NK-92 (cell line): Measurements from ENCODE around the gene FOXP4.

Experiments
- DNase-seq: peaks from one replicate; lab custom pipeline; 2025; ENCODE audit not compliant: unreplicated experiment; lab: John Stamatoyannopoulos, UW

Gene FOXP4, protein sequence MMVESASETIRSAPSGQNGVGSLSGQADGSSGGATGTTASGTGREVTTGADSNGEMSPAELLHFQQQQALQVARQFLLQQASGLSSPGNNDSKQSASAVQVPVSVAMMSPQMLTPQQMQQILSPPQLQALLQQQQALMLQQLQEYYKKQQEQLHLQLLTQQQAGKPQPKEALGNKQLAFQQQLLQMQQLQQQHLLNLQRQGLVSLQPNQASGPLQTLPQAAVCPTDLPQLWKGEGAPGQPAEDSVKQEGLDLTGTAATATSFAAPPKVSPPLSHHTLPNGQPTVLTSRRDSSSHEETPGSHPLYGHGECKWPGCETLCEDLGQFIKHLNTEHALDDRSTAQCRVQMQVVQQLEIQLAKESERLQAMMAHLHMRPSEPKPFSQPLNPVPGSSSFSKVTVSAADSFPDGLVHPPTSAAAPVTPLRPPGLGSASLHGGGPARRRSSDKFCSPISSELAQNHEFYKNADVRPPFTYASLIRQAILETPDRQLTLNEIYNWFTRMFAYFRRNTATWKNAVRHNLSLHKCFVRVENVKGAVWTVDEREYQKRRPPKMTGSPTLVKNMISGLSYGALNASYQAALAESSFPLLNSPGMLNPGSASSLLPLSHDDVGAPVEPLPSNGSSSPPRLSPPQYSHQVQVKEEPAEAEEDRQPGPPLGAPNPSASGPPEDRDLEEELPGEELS

DNA sequence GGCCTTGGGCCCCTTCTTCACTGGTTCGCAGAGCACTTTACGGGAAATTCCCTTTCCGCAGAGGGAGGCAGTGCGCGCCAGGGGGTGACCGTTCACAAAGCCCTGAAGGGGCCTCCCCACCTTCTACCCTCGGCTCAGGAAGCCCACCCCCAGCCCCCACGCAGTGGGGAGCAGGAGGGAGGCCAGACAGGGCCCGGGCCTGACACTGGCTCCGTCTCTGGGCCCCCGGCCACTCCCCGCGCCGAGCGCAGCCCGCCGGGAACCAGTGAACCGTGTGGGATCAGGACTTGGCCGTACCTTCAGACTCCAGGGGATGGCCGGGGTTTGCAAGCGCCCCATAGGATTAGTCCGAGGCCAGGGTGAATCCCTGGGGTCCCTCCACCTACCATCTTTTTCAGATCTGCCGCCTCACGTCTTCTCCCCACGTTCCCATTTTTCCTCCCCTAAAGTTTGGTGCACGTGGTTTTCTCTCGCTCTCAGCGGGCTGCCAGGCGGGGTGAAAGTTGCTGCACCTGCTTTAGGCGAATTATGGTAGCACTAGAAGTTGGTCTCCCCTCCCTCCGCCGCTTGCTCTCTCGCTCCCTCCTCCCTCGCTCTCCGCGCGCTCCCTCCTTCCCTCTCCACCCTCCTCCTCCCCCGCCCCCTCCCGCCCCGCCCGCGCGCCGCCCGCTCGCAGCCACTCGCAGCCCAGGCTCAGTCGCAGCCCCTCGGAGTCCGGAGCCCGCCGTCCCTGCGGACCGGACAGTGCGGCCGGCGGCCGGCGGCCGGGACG, at the start of gene FOXP4:
Gene FOXP4 (plus strand): TSS at position 679 of the 772 bp plus-strand sequence. CDS start 19,380 bp downstream, outside the sequence.
- DNase-seq: no peak

DNA sequence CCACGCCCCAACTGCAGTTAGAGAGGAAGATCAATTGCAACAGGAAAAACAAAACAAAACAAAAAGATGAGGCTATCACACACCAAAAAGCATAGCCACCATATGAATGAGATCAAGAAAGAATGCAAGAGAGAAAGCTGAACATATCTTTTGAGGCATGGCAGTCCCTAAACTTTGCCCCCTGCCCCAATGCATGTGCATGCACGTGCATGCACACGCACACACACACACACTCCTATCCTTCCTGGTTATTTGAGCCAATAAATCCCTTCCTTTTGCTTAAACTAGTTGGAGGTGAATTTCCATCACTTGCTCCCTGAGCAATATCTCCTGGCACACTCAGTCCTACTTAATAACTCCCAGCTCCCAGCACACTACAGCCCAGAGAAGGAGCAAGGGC, 48.6 kb upstream of the FOXP4 start:
- no peak for DNase-seq

DNA sequence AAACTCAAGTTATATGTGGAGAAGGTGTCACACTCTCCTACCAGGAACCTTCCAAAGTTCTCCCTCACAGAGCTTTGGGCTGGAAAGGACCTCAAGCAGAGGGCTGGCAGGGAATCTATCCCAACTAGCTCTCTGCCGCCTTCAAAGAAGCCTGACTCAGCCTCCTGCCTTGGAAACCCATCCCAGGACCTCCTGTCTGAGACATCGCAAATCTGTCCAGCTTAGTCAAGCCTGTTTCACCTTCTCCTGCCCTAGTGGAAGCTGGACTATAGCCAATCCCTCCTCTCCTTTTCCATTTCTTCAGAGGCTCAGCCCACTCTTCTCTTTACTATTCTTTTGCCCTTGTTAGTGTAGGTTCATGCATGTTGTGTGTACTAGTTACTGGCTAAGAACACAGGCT, 48.2 kb upstream of the FOXP4 start:
- no peak for DNase-seq

DNA sequence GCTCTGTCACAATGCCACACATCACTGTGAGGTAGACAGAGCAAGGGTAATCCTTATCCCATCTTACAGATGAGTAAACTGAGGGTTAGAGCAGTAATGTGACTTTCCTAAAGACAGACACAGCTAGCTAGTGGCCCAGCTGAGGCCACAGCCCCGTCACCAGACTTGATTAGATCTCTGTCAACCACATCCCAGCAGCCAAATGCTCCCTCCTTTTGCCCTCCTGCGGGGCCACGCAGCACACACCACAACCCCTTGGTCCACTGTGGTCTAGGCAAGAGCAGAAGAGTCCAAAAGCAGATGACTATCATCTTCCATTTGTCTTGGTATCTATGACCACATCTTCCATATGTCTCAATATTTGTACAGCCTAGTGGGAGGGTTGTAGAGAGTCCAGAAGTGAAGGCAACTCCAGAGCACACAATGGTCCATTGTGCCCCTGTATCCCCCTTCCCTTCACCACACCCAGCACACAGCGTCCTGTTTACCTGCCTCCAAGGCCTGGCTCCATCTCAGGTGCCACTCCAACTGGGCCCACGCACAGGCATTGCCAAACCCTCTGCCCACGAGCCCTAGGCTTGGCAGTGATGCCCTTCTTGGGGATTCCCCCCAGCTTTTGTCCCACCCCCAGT, 47.1 kb upstream of the FOXP4 start:
- no peak for DNase-seq

DNA sequence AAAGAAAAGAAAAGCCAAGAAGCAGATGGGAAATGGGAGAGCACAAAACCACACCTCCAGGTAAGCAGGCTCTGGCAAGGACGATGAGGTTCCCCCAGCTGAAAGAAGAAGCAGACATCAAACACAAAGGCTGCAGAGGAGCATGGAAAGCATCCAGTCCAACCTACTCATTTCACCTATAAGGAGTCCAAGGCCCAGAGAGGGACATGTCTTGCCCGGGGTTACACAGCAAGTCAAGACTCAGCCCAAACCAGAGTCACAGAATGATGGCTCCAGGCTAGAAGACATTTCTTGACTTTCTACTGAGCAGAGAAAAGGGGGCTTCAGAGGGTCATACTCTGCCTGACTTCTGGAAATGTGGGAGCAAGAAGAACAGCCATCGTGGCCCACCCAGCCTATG, 45.6 kb upstream of the FOXP4 start:
- no peak for DNase-seq

DNA sequence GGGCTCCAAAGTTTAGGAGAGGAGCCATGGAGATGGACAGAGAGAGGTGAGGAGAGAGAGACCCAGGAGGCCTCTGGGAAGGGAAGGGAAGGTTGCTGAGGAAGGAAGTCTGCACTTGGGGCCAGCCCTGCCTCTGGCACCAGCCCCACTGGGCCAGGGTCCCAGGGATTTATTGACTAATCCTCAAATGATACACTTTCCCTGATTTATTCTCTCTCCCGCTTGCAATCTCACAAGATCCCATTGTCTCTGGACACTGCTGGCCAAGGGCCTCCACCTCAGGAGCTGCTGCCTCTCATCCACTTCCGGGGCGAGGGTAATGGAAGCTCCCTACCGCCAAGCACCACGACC, 43.6 kb upstream of the FOXP4 start:
- no peak for DNase-seq

DNA sequence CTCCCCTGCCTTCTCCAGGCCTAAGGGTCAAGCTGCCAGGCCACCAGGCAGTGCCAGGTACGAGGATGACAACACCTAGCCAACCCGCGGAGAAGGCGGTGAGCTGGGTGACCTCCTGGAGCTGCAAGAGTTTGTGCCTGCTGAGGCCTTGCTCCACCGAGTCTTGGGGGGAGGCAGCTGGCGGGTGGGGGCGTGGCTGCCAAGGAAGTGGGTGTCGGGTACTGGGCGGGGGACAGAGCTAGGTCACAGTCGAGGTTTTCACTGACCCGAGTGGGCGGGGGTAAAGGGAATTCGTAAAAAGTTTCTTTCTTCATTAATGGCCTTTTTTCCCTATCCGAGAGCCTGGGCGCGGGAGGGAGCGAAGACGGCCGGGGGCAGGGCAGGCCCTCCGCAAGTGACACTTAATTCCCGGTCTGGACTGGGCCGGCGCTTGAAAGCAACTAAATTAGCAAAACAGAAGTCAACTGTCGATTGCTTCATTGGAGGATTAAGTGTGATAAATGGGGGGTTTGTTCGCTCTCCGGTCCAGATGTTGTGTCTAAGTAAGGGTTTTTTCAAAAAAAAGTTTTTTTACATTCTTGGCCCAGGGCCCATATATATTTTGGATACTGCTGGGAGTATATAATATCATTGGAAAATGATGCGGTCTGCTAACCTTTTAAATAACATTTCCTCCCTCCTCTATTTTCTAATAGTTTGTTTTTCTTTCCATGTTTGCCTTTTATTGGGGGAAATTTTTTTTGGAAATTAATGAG, 43.1 kb upstream of the FOXP4 start:
- no peak for DNase-seq

DNA sequence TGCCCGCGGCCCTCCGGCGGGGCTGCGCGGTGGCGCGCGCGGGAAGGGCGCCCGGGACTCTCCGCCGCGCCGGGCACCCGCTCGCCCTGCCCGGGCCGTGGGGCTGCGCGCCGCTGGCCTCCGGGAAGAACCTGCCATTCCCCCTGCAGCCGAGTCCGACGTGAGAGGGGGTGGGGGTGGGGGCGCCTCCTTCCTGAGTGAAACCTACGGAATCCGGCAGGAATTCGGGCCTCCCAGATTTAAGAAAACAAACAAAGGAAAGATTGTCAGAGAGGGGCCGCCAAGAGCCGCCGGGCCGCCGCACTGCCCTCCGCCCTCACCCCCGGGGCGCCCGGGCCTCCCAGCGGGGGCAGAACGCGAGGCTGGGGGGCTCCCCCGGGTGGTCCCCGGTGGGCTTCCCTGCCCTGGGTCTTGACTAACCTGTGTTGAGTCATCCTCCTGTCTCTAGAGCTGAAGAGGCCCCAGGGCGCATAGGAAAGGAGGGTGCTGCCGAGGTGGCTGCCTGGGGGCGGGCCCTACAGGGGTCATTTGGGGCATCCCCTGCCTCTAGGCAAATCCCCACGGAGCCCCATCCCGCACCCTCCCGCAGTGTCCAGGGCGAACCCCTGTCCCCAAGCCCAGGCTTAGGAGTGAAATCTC, 42.2 kb upstream of the FOXP4 start:
- no peak for DNase-seq

DNA sequence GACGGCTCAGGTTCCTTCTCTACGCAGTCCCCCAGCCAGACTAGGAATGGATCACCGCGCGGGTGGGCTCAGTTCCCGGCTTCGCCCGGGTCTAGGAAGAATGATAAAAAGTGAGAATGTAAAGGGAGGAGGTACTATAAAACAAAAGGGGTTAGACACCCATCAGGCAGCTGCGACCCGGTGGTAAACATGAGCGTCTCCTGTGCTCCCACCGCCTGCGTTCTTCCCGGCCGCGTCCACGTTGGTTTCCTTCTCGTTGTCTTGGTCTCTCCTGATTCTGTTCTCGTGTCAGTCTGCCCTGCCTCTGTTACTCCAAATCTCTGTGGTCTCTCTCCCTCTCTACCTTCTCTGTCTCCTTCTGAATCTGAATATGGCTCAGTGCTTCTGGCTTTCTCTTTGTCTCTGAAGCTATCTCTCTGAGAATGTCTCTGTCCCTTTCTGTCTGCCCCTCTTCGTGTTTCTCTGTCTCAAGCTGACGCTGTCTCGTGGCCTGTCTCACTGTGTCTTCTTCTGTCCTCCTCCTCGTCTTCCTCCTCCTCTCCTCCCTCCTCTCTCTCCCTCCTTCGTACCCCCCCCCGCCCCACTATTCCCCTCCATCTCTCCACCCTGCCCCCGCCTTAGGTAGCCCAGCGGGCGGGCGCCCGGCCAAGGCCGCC, 41.6 kb upstream of the FOXP4 start:
- DNase-seq: no peak

DNA sequence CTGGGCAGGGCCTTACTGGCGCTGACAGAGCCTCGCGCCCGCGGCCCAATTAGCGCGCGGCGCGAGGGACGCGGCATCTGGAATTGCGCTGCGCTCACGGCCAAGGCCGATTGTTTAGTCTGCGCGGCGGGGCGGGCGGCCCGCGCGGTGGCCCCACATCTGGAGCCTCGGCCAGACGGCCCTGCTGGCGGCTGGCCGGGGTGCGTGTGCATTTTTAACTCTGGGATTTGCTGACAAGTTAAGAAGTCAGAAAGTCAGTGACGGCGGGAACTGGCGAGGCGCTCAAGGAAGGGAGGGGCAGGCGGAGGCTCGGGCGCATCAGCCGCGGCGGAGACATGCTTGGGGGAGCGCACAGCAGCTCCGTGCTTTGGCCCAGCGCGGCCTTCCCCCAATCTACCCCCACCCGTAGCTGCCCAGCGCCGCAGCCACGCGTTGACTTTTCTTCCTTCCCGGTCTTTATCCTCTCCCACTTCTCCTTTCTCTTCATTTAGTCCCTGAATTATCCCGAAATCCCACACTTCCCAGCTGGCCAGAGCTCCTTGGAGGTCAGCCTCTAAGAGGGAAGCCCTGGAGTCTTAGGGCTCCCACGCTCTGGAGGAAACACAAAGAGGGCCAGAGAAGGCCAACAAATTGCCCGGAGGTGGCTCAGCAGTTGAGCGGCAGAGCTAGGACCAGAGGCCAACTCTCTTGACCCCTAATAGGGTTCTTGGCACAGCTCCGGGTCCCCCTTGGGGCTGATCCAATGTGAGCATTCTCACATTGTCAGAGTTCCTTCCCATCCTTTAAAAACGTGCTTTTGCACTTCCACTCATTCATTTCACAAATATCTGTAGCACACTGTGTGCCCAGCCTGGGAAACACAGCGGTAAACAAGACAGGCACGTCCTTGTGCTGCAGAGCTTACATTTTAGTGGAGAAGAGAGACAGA, 40.8 kb upstream of the FOXP4 start:
- DNase-seq: no peak

DNA sequence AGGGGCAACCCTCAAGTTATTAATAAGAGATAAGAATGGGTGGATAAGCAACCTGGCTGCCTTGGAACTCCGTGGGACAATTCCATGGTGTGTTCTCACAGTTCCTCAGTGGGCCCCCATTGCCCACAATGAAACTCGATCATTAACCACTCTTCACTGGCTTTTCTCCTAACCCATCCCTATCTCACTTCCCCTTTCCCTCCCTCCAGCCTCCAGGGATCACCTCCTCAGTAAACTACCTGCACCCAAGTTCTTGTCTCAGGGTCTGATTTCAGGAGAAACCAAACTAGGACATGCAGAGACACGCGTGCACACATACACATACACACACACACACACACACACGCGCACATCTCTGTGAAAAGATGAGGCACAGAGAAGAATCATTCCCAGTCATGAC, 37.7 kb upstream of the FOXP4 start:
- DNase-seq: no peak

DNA sequence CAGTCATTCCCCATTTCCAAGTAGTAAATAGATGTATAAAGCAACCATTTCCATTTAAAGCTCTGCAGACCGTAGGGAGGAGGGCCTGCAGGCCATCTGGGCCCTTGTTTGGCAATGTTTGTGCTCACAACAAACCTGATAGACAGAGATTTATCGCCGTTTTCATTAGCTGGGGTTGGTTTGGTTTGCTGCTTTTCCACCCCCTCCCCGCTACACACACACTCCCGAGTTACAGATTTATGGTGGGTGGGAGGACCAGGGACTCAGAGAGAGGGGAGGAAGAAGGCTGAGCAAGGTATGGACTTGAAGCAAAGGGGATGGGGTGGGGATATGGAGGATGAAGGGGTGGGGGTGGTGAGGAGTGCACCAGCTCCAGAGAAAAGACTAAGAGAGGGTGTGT, 36.6 kb upstream of the FOXP4 start:
- no peak for DNase-seq

DNA sequence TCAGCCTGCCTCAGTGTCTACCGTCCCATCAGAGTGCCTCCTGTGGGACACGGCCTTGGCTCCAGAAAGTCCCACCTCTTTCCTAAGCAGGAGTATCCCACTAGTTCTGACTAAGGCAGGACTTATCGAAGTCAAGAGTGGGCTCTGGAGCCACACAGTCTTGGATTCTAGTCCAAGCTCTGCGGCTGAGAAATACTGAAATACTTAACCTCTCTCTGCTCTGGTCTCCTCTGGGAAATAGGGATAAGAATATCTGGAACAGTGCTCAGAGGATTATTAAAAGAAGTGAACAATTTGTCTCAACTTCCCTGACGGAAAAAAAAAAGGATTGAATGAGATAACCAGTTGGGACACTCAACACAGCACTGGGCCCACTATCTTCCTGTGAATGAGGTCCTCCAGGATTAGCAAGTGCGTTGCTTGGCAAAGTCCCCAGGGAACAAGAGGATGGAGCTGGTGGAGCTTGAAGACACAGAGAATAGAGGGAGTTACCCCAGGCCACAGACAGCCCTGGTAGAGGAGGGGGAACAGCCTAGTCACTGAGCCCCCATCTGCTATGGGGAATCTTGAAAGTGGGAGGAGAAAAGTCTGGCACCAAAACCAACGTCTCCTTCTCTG, 34.6 kb upstream of the FOXP4 start:
- no peak for DNase-seq

DNA sequence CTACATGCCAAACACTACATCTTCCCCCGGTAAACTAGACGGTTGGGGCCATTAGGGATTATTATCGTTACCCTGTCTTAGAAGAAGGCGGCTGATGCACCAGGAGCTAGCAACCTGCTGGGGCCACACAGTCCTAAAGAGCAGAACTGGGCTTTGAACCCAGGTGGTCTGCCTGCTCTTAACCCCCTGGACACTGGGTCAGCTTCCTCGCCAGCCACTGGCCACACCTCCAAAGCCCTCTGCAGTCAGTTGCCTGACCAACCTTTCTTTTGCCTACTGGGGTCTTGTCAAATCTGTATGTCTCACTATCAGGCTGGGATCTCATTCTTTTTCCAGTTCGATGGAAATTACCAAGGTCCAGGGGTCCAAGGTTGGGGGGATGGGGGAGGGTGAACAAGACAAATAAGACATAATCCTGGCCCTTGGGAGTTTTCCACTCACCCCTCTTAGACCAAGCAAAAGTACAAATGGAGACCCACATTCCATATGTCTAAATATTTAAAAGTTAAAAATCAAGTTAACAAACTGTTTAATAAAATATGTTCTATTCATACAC, 34.0 kb upstream of the FOXP4 start:
- DNase-seq: no peak

DNA sequence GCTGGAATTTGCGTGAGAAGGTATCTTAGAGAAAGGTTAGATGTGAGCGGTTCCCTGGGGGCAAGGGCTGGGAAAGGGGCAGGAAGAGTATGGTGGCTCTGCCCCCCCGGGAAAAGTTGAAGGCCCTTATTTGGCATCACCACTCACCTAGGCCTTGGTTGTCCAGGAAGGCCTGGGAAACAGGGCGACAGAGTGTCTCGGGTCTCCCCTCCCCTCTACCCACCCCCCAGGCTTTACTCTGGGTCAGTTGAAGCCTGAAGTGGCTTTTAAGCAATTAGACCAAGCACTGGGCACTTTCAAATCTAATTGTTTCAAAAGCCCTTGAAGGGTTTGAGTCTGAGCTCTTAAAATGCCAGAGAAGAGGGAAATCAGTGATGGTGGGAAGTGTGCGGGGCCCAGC, 30.2 kb upstream of the FOXP4 start:
- DNase-seq: no peak

DNA sequence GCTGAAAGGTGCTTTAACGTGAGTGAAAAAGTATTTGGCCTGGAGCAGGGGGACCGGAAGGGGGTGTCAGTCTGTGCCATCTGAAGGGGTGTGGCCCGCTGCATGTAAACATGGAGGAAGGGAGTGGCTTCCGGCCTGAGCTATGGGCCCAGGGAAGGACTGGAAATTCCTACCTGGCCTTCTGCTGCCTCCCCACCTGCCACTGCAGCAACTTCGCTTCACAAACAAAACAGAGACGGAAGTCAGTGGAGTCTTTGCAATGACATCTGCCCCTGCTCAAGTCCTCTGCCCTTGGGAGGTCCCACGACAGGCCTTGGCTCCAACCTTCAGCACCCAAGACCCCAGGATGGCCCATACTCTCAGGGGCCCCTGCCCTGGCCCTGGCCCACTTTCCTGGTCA, 28.1 kb upstream of the FOXP4 start:
- no peak for DNase-seq

DNA sequence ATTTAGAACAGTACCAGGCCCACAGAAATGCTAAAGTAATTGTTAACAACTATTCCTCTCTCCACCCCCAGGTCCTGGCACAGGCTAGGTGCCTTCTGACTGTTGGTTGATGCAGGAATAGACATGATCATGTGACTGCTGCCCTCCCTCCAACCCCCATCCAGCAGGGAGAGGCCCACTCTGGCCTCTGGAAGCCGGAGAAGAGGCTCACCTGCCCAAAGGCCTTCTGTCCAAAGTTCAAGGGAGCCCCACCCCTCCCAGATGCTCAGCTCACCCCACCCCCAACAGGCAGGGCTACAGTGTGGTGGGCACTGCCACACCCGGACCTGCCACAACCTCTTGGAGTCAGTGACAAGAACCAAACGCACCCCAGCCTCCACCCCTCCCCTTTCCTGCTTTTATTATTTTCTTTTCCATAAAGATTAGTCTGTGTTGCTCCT, 26.9 kb upstream of the FOXP4 start:
- no peak for DNase-seq
